HepG2 (cell line): ENCODE results near the gene C3orf80. TPM values are rescaled to one million over a fixed set of nuclear protein-coding genes. Genes with fewer than 3 reads are reported as not detected.

ENCODE experiments used
- MAZ ChIP-seq, 2 experiments: sonication (generic) in 1 of 2; formaldehyde crosslinking in 1 of 2; IDR thresholded peaks; 2 replicates each; pipeline versions ENCODE4 v1.5.0 to v1.6.1; 2012 to 2020; ENCODE audit warnings: low read depth in 2 of 2, mild to moderate bottlenecking in 2 of 2, borderline replicate concordance in 1 of 2, improper control_type of control experiment in 1 of 2, low read length in 1 of 2, missing genetic modification reagents in 1 of 2, moderate library complexity in 1 of 2
- SALL1 ChIP-seq: sonication (generic); formaldehyde crosslinking; IDR thresholded peaks from 2 replicates; pipeline ENCODE4 v1.8.0; 2022; ENCODE audit warnings: mild to moderate bottlenecking, missing genetic modification reagents
- SPEN ChIP-seq: sonication (generic); formaldehyde crosslinking; IDR thresholded peaks from 2 replicates; pipeline ENCODE4 v1.5.1; 2020; ENCODE audit warnings: low read depth, mild to moderate bottlenecking, missing genetic modification reagents
- ZNF275 ChIP-seq: sonication (generic); formaldehyde crosslinking; IDR thresholded peaks from 2 replicates; pipeline ENCODE4 v1.8.0; 2022; ENCODE audit warnings: missing genetic modification reagents, mild to moderate bottlenecking, inconsistent platforms, borderline replicate concordance
- ZNF331 ChIP-seq: sonication (generic); formaldehyde crosslinking; IDR thresholded peaks from 2 replicates; pipeline ENCODE4 v1.4.0; 2020; ENCODE audit warnings: missing genetic modification reagents
- ZNF431 ChIP-seq: sonication (generic); formaldehyde crosslinking; IDR thresholded peaks from 2 replicates; pipeline ENCODE4 v1.9.0; 2022; ENCODE audit warnings: missing genetic modification reagents, low read depth, mild to moderate bottlenecking, borderline replicate concordance
- ZNF776 ChIP-seq: sonication (generic); formaldehyde crosslinking; IDR thresholded peaks from 2 replicates; pipeline ENCODE4 v1.4.0; 2020; ENCODE audit warnings: mild to moderate bottlenecking, missing genetic modification reagents
- ZNF777 ChIP-seq: sonication (generic); formaldehyde crosslinking; IDR thresholded peaks from 2 replicates; pipeline ENCODE4 v1.4.0; 2020; ENCODE audit warnings: missing genetic modification reagents
- ZNF782 ChIP-seq: sonication (generic); formaldehyde crosslinking; IDR thresholded peaks from 2 replicates; pipeline ENCODE4 v1.4.0; 2020; ENCODE audit warnings: missing genetic modification reagents, mild to moderate bottlenecking, borderline replicate concordance
- polyA plus RNA-seq, 8 experiments: library from polyadenylated mRNA; depleted of rRNA in 3 of 8; stranded (reverse) in 7 of 8; unstranded in 1 of 8; fragments of >200 nt; fragmentation: Illumina TruSeq in 4 of 8; extraction: Trizol in 4 of 8; gene quantifications; 2 replicates each; pipeline versions ENCODE4 v1.2.1 to v1.2.3, GENCODE V29; 2011 to 2016; ENCODE audit warnings: low read depth in 4 of 8, missing spikeins in 1 of 8, mixed read lengths in 1 of 8; ENCODE audit not compliant: insufficient read depth in 1 of 8
- total RNA-seq, 5 experiments: library from RNA; depleted of rRNA; stranded (reverse); fragments of >200 nt; fragmentation: Illumina TruSeq; extraction: Trizol; gene quantifications; 2 replicates each; pipeline ENCODE4 v1.2.3, GENCODE V29; 2016; ENCODE audit warnings: low read depth in 1 of 5
- TF ChIP-seq, protein P1 (sequence below), 2 experiments: fragments of 450-650 bp in 1 of 2; sonication (generic) in 1 of 2; formaldehyde crosslinking in 1 of 2; IDR thresholded peaks; 2 replicates each; pipeline versions ENCODE4 v1.6.1 to v1.8.0; 2016 to 2022; ENCODE audit warnings: antibody characterized with exemption in 1 of 2, mild to moderate bottlenecking in 1 of 2, missing genetic modification reagents in 1 of 2
- TF ChIP-seq, protein P2 (sequence below): sonication (generic); formaldehyde crosslinking; IDR thresholded peaks from 2 replicates; pipeline ENCODE4 v1.8.1; 2023; ENCODE audit warnings: mild to moderate bottlenecking, missing genetic modification reagents
- TF ChIP-seq, protein P3 (sequence below): sonication (generic); formaldehyde crosslinking; IDR thresholded peaks from 2 replicates; pipeline ENCODE4 v1.4.0; 2020; ENCODE audit warnings: missing genetic modification reagents, mild to moderate bottlenecking, borderline replicate concordance

C3orf80 gene
- total and polyA plus RNA-seq, 2 of the 13 experiments (the other 11 are each of a cell fraction or from before 2014, with no cell fraction given) = 0.03 to 0.04 TPM

GRCh38 chr3:160225176-160226025, at the start of gene C3orf80 (continued):
- TF ChIP-seq MAZ (IDR thresholded peaks at IDR 0.05; ENCODE audit: borderline replicate concordance, low read depth, low read length) (peak; percentile 40; the same call in 1 of the 2 replicates), MAZ (CRISPR knock-in tag; IDR thresholded peaks at IDR 0.05; ENCODE audit: low read depth) (peak; percentile 91), ZNF777 (CRISPR knock-in tag) (peak; percentile 91), ZNF776 (CRISPR knock-in tag) (peak; percentile 64; the same call in 1 of the 2 replicates), ZNF431 (0 out of 2 replicates have a peak, but pooled peaks have one; percentile 44), ZNF782 (CRISPR knock-in tag) (no peak), ZNF275 (0 out of 2 replicates have a peak, but pooled peaks have one; percentile 34), ZNF331 (0 out of 2 replicates have a peak, but pooled peaks have one; percentile 10), SPEN (CRISPR knock-in tag) (no peak), SALL1 (CRISPR knock-in tag) (peak; percentile 23; the same call in 1 of the 2 replicates)
- TF ChIP-seq, protein P1, sequence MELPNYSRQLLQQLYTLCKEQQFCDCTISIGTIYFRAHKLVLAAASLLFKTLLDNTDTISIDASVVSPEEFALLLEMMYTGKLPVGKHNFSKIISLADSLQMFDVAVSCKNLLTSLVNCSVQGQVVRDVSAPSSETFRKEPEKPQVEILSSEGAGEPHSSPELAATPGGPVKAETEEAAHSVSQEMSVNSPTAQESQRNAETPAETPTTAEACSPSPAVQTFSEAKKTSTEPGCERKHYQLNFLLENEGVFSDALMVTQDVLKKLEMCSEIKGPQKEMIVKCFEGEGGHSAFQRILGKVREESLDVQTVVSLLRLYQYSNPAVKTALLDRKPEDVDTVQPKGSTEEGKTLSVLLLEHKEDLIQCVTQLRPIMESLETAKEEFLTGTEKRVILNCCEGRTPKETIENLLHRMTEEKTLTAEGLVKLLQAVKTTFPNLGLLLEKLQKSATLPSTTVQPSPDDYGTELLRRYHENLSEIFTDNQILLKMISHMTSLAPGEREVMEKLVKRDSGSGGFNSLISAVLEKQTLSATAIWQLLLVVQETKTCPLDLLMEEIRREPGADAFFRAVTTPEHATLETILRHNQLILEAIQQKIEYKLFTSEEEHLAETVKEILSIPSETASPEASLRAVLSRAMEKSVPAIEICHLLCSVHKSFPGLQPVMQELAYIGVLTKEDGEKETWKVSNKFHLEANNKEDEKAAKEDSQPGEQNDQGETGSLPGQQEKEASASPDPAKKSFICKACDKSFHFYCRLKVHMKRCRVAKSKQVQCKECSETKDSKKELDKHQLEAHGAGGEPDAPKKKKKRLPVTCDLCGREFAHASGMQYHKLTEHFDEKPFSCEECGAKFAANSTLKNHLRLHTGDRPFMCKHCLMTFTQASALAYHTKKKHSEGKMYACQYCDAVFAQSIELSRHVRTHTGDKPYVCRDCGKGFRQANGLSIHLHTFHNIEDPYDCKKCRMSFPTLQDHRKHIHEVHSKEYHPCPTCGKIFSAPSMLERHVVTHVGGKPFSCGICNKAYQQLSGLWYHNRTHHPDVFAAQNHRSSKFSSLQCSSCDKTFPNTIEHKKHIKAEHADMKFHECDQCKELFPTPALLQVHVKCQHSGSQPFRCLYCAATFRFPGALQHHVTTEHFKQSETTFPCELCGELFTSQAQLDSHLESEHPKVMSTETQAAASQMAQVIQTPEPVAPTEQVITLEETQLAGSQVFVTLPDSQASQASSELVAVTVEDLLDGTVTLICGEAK (IDR thresholded peaks at IDR 0.05) = no peak
- TF ChIP-seq, protein P1 (CRISPR knock-in tag; IDR thresholded peaks at IDR 0.05) = 0 out of 2 replicates have a peak, but pooled peaks have one; percentile 15
- TF ChIP-seq, protein P2, sequence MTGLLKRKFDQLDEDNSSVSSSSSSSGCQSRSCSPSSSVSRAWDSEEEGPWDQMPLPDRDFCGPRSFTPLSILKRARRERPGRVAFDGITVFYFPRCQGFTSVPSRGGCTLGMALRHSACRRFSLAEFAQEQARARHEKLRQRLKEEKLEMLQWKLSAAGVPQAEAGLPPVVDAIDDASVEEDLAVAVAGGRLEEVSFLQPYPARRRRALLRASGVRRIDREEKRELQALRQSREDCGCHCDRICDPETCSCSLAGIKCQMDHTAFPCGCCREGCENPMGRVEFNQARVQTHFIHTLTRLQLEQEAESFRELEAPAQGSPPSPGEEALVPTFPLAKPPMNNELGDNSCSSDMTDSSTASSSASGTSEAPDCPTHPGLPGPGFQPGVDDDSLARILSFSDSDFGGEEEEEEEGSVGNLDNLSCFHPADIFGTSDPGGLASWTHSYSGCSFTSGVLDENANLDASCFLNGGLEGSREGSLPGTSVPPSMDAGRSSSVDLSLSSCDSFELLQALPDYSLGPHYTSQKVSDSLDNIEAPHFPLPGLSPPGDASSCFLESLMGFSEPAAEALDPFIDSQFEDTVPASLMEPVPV (CRISPR knock-in tag) = no peak
- TF ChIP-seq, protein P3, sequence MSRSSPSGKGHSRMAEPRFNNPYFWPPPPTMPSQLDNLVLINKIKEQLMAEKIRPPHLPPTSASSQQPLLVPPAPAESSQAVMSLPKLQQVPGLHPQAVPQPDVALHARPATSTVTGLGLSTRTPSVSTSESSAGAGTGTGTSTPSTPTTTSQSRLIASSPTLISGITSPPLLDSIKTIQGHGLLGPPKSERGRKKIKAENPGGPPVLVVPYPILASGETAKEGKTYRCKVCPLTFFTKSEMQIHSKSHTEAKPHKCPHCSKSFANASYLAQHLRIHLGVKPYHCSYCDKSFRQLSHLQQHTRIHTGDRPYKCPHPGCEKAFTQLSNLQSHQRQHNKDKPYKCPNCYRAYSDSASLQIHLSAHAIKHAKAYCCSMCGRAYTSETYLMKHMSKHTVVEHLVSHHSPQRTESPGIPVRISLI = peak; percentile 13; the same call in 1 of the 2 replicates
